WI38 (cell line): Measurements from ENCODE around the gene GDAP2.

ENCODE experiments used
- H3K4me3 ChIP-seq: 2 replicates; pipeline ENCODE4 v1.5.1; 2011; ENCODE audit warnings: low read depth, mild to moderate bottlenecking, control low read depth, low read length
- CTCF ChIP-seq: IDR thresholded peaks from 2 replicates; pipeline ENCODE4 v1.5.1; 2012; ENCODE audit warnings: low read depth, mild to moderate bottlenecking, control low read depth, low read length

Gene GDAP2

GRCh38 chr1:117929343-117930172 lies at the start of gene GDAP2, which contains the start of gene WDR3:
Gene GDAP2 (minus strand): TSS chr1:117929621. CDS start chr1:117920357, 9,264 bp downstream.
Gene WDR3 (plus strand): TSS chr1:117929739. CDS start chr1:117933320, 3,581 bp downstream.
- TF ChIP-seq CTCF: no peak
- peak within 1 kb of the TSS; percentile 98 for H3K4me3 ChIP-seq

GRCh38 chr1:117976381-117976780 lies 47.0 kb upstream of the GDAP2 start:
- no peak for TF ChIP-seq CTCF
- H3K4me3 ChIP-seq: no peak overlapping the region

- no peak for TF ChIP-seq CTCF
Measured at GRCh38 chr1:117971777-117972176, 42.4 kb upstream of the GDAP2 start.

GRCh38 chr1:117970252-117970651 lies 40.8 kb upstream of the GDAP2 start:
- no peak overlapping the region for H3K4me3 ChIP-seq

More at GRCh38 chr1:117971777-117972176, 42.4 kb upstream of the GDAP2 start:
- H3K4me3 ChIP-seq: no peak overlapping the region

GRCh38 chr1:117967881-117968280 lies 38.5 kb upstream of the GDAP2 start:
- TF ChIP-seq CTCF: no peak
- no peak overlapping the region for H3K4me3 ChIP-seq

More at GRCh38 chr1:117970252-117970651, 40.8 kb upstream of the GDAP2 start:
- TF ChIP-seq CTCF: no peak

- TF ChIP-seq CTCF: no peak
- H3K4me3 ChIP-seq: no peak overlapping the region
Measured at GRCh38 chr1:117967477-117967876, 38.1 kb upstream of the GDAP2 start.

- TF ChIP-seq CTCF: no peak
- no peak overlapping the region for H3K4me3 ChIP-seq
Measured at GRCh38 chr1:117964290-117965038, 35.0 kb upstream of the GDAP2 start.
